AG04449 (cell line): ENCODE data around the gene RABL3.

Experiments used
- CTCF ChIA-PET: fragments of 350-600 bp; formaldehyde crosslinking; extraction: SDS; loops from one replicate; lab custom pipeline; 2021; ENCODE audit warnings: antibody characterized with exemption; lab: Yijun Ruan, JAX
- POLR2A ChIA-PET: fragments of 400-600, 350-600 bp; formaldehyde crosslinking; extraction: SDS; loops from one replicate; lab custom pipeline; 2020; ENCODE audit warnings: antibody characterized with exemption, inconsistent platforms; lab: Yijun Ruan, JAX
- DNase-seq: peaks from one replicate; pipeline ENCODE4 v3.0.0-alpha.2; 2010; ENCODE audit warnings: low read depth, low spot score
- H3K4me3 ChIP-seq: 2 replicates; pipeline ENCODE4 v1.5.1; 2011; ENCODE audit warnings: low read depth, mild to moderate bottlenecking, control low read depth, low read length
- TF ChIP-seq, protein P1 (sequence below): IDR thresholded peaks from one replicate; pipeline ENCODE4 v1.5.1; 2011; ENCODE audit warnings: mild to moderate bottlenecking, moderate library complexity, low read length, control low read depth, inconsistent platforms; ENCODE audit not compliant: insufficient read depth; ENCODE audit errors: missing control alignments

Gene RABL3

GRCh38 chr3:120756061-120756460 lies 13.7 kb upstream of the RABL3 start:
- H3K4me3 ChIP-seq = no peak overlapping the region
- no peak for DNase-seq
- POLR2A ChIA-PET = no interaction called here
- CTCF ChIA-PET = no interaction called here
- TF ChIP-seq, protein P1, sequence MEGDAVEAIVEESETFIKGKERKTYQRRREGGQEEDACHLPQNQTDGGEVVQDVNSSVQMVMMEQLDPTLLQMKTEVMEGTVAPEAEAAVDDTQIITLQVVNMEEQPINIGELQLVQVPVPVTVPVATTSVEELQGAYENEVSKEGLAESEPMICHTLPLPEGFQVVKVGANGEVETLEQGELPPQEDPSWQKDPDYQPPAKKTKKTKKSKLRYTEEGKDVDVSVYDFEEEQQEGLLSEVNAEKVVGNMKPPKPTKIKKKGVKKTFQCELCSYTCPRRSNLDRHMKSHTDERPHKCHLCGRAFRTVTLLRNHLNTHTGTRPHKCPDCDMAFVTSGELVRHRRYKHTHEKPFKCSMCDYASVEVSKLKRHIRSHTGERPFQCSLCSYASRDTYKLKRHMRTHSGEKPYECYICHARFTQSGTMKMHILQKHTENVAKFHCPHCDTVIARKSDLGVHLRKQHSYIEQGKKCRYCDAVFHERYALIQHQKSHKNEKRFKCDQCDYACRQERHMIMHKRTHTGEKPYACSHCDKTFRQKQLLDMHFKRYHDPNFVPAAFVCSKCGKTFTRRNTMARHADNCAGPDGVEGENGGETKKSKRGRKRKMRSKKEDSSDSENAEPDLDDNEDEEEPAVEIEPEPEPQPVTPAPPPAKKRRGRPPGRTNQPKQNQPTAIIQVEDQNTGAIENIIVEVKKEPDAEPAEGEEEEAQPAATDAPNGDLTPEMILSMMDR = no peak

DNA sequence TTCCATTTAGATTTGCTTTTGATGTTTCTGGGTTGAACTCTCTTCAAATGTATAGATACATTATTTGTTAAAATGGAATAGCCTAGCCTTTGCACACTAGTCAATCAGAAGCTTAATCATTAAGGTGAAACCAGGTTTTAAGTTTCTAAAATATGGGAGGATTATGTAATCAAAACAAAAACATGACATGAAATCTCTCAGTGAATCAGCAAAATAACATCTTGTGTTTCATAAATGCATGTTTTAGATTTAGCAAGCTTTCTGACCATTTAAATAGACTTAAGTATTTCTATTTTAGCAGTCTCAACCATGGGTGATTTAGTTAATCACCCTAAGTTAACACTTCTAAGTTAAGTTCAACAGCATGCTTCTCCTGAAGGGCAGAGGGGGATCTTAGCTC lies 11.5 kb upstream of the RABL3 start:
- no peak for DNase-seq
- ChIA-PET CTCF (interaction anchor here (1.0 to 1.7 kb wide), 3 partner anchors 41 to 193 kb away, joined by 4 to 6 read pairs (median 4); no protein-coding TSS in a partner anchor), POLR2A (no interaction called here)
- no peak overlapping the region for H3K4me3 ChIP-seq
- TF ChIP-seq, protein P1 = no peak

GRCh38 chr3:120752865-120753264 lies 10.5 kb upstream of the RABL3 start:
- ChIA-PET CTCF (no interaction called here), POLR2A (no interaction called here)
- TF ChIP-seq, protein P1 = no peak
- H3K4me3 ChIP-seq = no peak overlapping the region
- DNase-seq = no peak

- CTCF ChIA-PET = no interaction called here
Observed at GRCh38 chr3:120752230-120752629, 9.9 kb upstream of the RABL3 start.

GRCh38 chr3:120749843-120750242 lies 7.5 kb upstream of the RABL3 start:
- H3K4me3 ChIP-seq = no peak overlapping the region
- POLR2A ChIA-PET = no interaction called here
- DNase-seq = no peak
- TF ChIP-seq, protein P1 = no peak
- CTCF ChIA-PET = no interaction called here

More at GRCh38 chr3:120752230-120752629, 9.9 kb upstream of the RABL3 start:
- TF ChIP-seq, protein P1 = no peak
- POLR2A ChIA-PET = no interaction called here
- DNase-seq = no peak
- H3K4me3 ChIP-seq = no peak overlapping the region

GRCh38 chr3:120745466-120745865 lies 3.1 kb upstream of the RABL3 start:
- H3K4me3 ChIP-seq = no peak overlapping the region
- CTCF ChIA-PET = interaction anchor here (2.1 to 2.6 kb wide), 2 partner anchors 50 to 187 kb away, joined by 9 to 13 read pairs; no protein-coding TSS in a partner anchor
- POLR2A ChIA-PET = no interaction called here
- DNase-seq = no peak
- TF ChIP-seq, protein P1 = no peak
